ENCODE results near the gene MARCHF2. TPM values are rescaled to one million over a fixed set of nuclear protein-coding genes. Genes with fewer than 3 reads are reported as not detected.
"Not testable (repeated sequence)": the region's sequence is repeated elsewhere in the genome, so short reads cannot be mapped to it uniquely, and the experiment has no call there.

Gene MARCHF2, protein sequence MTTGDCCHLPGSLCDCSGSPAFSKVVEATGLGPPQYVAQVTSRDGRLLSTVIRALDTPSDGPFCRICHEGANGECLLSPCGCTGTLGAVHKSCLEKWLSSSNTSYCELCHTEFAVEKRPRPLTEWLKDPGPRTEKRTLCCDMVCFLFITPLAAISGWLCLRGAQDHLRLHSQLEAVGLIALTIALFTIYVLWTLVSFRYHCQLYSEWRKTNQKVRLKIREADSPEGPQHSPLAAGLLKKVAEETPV
- total RNA-seq, result 10 to 100 TPM; 81.1 to 87.8 TPM
- long read RNA-seq, partial matches to known transcripts, result 2 of 5 reads
- long read RNA-seq, other reads (novel, unspliced or antisense), result 3 of 5 reads

DNA sequence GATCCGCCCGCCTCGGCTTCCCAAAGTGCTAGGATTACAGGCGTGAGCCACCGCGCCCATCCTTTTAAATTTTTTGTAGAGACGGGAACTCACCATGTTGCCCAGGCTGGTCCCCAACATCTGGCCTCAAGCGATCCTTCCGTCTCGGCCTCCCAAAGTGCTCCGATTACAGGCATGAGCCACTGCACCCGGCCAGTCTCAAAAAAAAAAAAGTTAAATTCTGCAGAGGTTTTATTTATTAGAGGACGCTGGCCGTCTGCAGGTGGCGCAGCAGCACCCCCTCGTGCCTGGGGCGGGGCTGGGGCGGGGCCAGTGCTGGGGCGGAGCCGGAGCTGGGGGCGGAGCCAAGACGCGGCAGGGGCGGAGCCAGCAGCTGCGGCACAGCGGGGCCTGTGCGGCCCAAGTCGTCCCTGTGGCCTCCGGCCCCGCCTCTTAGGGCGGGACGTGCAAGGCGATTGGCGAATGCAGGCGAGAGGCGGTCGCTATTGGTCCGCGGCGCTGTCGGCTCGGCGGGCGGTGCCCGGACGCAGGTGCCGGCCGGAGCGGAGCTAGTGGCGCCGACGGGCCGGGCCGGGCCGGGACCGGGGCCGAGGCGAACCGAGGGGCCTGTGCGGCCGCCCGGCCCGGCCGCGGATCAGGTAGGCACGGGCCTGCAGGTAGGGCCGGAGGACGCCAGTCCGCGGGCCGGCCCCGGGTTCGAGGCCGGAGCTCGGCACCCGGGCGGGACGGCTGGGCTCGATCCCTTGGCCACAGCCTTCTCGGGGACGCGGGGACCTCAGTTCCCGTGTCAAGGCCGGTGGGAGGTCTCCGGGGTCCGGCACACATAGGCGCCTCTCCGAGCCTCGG is at the start of gene MARCHF2:
MARCHF2 (plus strand) TSS at position 523 of the 846 bp plus-strand sequence. CDS start 8,536 bp downstream, outside the sequence.
- intact Hi-C loops (cut with DNase I), result loop anchor here in 1 of 2 donors (5.0 kb wide), 2 partner anchors 34 to 94 kb away; no protein-coding TSS in a partner anchor
- ATAC-seq (peak; percentile 99 to 100), DNase-seq (peak; percentile 98)

DNA sequence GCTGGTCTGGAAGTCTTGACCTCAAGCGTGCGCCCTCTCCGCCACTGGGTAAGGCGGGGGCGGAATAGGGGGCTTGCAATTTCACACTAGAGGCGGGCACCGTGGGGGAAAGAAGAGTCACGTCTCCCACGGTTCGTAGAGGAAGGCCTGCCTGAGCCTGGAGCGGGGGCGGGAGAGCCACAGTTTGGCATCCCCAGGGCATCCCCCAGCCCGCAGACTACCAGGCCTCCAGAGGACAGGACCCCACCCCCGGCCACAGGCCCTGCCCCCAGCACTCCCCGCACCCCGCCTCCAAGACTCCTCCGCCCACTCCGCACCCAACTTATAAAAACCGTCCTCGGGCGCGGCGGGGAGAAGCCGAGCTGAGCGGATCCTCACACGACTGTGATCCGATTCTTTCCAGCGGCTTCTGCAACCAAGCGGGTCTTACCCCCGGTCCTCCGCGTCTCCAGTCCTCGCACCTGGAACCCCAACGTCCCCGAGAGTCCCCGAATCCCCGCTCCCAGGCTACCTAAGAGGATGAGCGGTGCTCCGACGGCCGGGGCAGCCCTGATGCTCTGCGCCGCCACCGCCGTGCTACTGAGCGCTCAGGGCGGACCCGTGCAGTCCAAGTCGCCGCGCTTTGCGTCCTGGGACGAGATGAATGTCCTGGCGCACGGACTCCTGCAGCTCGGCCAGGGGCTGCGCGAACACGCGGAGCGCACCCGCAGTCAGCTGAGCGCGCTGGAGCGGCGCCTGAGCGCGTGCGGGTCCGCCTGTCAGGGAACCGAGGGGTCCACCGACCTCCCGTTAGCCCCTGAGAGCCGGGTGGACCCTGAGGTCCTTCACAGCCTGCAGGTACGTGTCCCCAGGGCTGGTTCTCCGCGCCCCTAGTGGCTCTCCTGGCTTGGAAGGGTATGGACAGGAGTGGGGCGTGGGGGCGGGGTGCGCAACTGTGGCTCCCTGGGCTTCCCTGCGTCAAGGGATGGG is 49.0 kb upstream of the MARCHF2 start, which contains the start of gene ANGPTL4:
ANGPTL4 (plus strand) TSS at position 353 of the 969 bp plus-strand sequence; CDS start at position 520, 167 bp downstream.
- ATAC-seq (peak; percentile 59 to 64), DNase-seq (peak; percentile 90)
- intact Hi-C loops (cut with DNase I), result no loop called here

GRCh38 chr19:8366121-8366581 is 47.0 kb upstream of the MARCHF2 start:
- intact Hi-C loops (cut with DNase I), result no loop called here
- ATAC-seq (no peak), DNase-seq (no peak)

- DNase-seq, result no peak
- intact Hi-C loops (cut with DNase I), result no loop called here
- ATAC-seq, result peak; percentile 0
Measured at GRCh38 chr19:8366961-8367326, 46.2 kb upstream of the MARCHF2 start.

DNA sequence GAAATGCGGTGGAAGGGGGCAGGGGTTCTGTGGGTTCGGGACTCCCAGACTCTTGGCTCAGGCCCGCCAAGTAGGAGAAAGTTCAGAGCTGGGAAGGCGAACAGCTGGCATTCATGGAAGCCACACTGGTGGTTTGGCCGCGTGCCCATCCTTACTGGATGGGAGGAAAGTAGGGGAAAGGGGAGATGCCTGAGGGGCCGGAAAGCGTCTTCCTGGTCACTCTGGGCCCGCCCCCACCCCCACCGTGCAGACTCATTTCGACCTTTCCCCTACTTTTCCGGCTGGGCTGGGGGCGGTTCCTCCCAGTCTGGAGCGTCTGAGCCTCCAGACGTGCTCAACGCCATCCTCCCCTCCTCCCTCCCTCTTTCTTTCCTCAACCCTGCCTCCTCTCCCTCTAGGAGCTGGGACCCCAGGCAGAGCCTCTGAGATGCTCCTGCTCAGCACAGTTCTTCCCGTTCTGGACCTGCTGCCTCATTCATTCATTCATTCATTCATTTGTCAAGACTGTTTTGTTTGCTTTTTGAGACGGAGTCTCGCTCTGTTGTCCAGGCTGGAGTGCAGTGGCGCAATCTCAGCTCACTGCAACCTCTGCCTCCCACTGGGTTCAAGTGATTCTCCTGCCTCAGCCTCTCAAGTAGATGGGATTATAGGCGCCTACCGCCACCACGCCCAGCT is 45.6 kb upstream of the MARCHF2 start:
- ATAC-seq (peak; percentile 77), DNase-seq (peak; percentile 94)
- intact Hi-C loops (cut with DNase I), result no loop called here

- peak; percentile 8 to 23 for ATAC-seq
- peak; percentile 69 for DNase-seq
- intact Hi-C loops (cut with DNase I), result no loop called here
Measured at GRCh38 chr19:8370176-8371010, 42.7 kb upstream of the MARCHF2 start.

DNA sequence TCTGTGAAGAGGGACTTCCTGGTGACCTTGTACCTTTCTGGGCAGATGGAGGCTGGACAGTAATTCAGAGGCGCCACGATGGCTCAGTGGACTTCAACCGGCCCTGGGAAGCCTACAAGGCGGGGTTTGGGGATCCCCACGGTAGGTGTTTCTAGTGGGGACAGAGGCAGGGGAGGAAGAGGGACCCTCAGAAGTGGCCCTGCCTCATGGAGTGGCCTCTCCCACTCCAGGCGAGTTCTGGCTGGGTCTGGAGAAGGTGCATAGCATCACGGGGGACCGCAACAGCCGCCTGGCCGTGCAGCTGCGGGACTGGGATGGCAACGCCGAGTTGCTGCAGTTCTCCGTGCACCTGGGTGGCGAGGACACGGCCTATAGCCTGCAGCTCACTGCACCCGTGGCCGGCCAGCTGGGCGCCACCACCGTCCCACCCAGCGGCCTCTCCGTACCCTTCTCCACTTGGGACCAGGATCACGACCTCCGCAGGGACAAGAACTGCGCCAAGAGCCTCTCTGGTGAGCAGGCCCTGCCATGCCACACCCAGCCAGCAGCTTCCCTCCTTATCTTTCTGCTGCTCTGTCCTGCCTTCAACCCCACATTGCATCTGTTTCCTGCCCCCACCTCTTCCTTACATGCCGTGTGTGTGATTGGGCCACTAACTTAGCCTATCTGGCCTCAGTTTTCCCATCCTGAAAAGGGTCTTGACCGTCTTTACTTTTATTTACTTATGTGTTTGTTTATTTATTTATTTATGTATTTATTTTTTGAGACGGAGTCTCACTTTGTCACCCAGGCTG is 41.9 kb upstream of the MARCHF2 start:
- ATAC-seq (no peak), DNase-seq (no peak)
- intact Hi-C loops (cut with DNase I), result no loop called here

DNA sequence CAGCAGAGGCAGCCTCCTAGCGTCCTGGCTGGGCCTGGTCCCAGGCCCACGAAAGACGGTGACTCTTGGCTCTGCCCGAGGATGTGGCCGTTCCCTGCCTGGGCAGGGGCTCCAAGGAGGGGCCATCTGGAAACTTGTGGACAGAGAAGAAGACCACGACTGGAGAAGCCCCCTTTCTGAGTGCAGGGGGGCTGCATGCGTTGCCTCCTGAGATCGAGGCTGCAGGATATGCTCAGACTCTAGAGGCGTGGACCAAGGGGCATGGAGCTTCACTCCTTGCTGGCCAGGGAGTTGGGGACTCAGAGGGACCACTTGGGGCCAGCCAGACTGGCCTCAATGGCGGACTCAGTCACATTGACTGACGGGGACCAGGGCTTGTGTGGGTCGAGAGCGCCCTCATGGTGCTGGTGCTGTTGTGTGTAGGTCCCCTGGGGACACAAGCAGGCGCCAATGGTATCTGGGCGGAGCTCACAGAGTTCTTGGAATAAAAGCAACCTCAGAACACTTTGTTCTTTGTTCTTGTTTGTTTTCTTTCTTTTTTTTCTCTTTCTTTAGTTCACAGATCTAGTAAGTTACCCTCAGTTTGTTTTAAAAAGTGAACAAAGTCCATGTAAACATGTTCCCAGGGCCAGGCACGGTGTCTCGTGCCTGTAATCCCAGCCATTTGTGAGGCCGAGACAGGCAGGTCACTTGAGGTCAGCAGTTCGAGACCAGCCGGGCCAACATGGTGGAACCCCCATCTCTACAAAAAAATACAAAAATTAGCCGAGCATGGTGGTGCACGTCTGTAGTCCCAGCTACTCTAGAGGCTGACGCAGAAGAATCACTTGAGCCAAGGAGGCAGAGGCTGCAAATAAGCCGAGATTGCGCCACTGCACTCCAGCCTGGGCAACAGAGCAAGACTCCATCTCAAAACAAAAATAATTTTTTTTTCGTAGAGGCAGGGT is 39.0 kb upstream of the MARCHF2 start:
- intact Hi-C loops (cut with DNase I), result no loop called here
- ATAC-seq (peak; percentile 39 to 52), DNase-seq (peak; percentile 72)

DNA sequence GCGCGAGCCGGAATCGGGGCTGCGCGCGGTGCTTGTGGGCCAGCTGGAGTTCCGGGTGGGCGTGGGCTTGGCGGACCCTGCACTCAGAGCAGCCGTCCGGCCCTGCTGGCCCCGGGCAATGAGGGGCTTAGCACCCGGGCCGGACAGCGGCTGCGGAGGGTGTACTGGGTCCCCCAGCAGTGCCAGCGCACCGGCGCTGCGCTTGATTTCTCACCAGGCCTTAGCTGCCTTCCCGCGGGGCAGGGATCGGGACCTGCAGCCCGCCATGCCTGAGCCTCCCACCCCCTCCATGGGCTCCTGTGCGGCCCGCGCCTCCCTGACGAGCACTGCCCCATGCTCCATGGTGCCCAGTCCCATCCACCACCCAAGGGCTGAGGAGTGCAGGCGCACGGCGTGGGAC is 37.3 kb upstream of the MARCHF2 start:
- intact Hi-C loops (cut with DNase I); DNase-seq; ATAC-seq: not testable (repeated sequence)

DNA sequence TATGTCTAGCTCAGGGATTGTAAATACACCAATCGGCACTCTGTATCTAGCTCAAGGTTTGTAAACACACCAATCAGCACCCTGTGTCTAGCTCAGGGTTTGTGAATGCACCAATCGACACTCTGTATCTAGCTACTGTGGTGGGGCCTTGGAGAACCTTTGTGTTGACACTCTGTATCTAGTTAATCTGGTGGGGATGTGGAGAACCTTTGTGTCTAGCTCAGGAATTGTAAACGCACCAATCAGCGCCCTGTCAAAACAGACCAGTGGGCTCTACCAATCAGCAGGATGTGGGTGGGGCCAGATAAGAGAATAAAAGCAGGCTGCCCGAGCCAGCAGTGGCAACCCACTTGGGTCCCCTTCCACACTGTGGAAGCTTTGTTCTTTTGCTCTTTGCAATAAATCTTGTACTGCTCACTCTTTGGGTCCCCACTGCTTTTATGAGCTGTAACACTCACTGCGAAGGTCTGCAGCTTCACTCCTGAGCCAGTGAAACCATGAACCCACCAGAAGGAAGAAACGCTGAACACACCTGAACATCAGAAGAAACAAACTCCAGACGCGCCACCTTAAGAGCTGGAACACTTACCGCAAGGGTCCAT is 36.6 kb upstream of the MARCHF2 start:
- ATAC-seq; DNase-seq; intact Hi-C loops (cut with DNase I): not testable (repeated sequence)

- ATAC-seq (no peak), DNase-seq (no peak)
- intact Hi-C loops (cut with DNase I), result no loop called here
Measured at GRCh38 chr19:8377598-8377997, 35.5 kb upstream of the MARCHF2 start.

DNA sequence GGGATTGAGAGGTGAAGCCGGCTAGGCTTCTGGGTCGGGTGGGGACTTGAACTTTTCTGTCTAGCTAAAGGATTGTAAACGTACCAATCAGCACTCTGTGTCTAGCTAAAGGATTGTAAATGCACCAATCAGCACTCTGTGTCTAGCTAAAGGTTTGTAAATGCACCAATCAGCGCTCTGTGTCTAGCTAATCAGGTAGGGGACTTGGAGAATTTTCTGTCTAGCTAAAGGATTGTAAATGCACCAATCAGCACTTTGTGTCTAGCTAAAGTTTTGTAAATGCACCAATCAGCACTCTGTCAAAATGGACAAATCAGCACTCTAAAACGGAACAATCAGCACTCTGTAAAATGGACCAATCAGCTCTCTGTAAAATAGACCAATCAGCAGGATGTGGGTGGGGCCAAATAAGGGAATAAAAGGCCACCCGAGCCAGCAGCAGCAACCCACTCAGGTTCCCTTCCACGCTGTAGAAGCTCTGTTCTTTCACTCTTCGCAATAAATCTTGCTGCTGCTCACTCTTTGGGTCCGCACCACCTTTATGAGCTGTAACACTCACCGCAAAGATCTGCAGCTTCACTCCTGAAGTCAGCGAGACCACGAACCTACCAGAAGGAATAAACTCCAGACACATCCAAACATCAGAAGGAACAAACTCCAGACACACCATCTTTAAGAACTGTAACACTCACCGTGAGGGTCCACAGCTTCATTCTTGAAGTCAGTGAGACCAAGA is 33.8 kb upstream of the MARCHF2 start:
- DNase-seq; intact Hi-C loops (cut with DNase I); ATAC-seq: not testable (repeated sequence)

- DNase-seq; intact Hi-C loops (cut with DNase I); ATAC-seq: not testable (repeated sequence)
Measured at GRCh38 chr19:8384569-8384968, 28.5 kb upstream of the MARCHF2 start.

DNA sequence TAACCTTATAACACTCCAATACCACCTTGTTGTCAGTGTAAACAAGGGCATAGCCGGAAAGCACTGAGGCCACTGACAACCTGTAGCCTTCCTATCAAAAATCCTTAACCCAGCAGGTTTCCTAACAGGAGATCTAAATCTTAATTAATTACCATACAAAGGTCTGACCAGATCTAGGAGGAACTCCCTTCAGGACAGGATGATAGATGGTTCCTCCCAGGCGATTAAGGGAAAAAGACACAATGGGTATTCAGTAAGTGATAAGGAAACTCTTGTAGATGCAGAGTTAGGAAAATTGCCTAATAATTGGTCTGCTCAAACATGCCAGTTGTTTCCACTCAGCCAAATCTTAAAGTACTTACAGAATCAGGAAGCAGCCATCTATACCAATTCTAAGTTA is 28.0 kb upstream of the MARCHF2 start:
- DNase-seq; ATAC-seq; intact Hi-C loops (cut with DNase I): not testable (repeated sequence)

Data from left cardiac atrium (tissue), 4 donors.